GM21825 (cell line): Measurements from ENCODE around the gene COA1.
"Not testable (repeated sequence)": the region's sequence is repeated elsewhere in the genome, so short reads cannot be mapped to it uniquely, and the experiment has no call there.

ENCODE experiments used
- ATAC-seq: cut with Tn5 transposase; IDR thresholded peaks from one replicate; pipeline ENCODE4 v1.9.1; 2021; ENCODE audit warnings: mild to moderate bottlenecking, moderate library complexity; ENCODE audit not compliant: unreplicated experiment

The COA1 gene

GRCh38 chr7:43729924-43730248 lies 563 bp upstream of the COA1 start:
- ATAC-seq = no peak

- no peak for ATAC-seq
Observed at GRCh38 chr7:43727494-43727893, 1.8 kb downstream of the COA1 start.

GRCh38 chr7:43727003-43727402 lies 2.3 kb downstream of the COA1 start:
- no peak for ATAC-seq

- ATAC-seq = no peak
Observed at GRCh38 chr7:43726466-43726865, 2.9 kb downstream of the COA1 start.

GRCh38 chr7:43725251-43725650 lies 4.1 kb downstream of the COA1 start:
- ATAC-seq = no peak

GRCh38 chr7:43723007-43723341 lies 6.3 kb downstream of the COA1 start:
- ATAC-seq = no peak

- ATAC-seq = no peak
Observed at GRCh38 chr7:43721193-43721806, 8.0 kb downstream of the COA1 start.

GRCh38 chr7:43716598-43716997 lies 12.7 kb downstream of the COA1 start:
- no peak for ATAC-seq

- ATAC-seq = not testable (repeated sequence)
Observed at GRCh38 chr7:43715966-43716365, 13.4 kb downstream of the COA1 start.

- no peak for ATAC-seq
Observed at GRCh38 chr7:43711503-43711902, 17.8 kb downstream of the COA1 start.

- ATAC-seq = not testable (repeated sequence)
Observed at GRCh38 chr7:43708055-43708454, 21.3 kb downstream of the COA1 start.

- no peak for ATAC-seq
Observed at GRCh38 chr7:43703573-43703972, 25.8 kb downstream of the COA1 start.

- no peak for ATAC-seq
Observed at GRCh38 chr7:43702974-43703373, 26.3 kb downstream of the COA1 start.

GRCh38 chr7:43701929-43702328 lies 27.4 kb downstream of the COA1 start:
- no peak for ATAC-seq

- no peak for ATAC-seq
Observed at GRCh38 chr7:43701500-43701854, 27.8 kb downstream of the COA1 start.

- no peak for ATAC-seq
Observed at GRCh38 chr7:43700646-43701499, 28.4 kb downstream of the COA1 start.

- ATAC-seq = no peak
Observed at GRCh38 chr7:43700059-43700501, 29.2 kb downstream of the COA1 start.

GRCh38 chr7:43698460-43699255 lies 30.7 kb downstream of the COA1 start:
- no peak for ATAC-seq

- ATAC-seq = no peak
Observed at GRCh38 chr7:43697690-43698089, 31.6 kb downstream of the COA1 start.

GRCh38 chr7:43695365-43695764 lies 34.0 kb downstream of the COA1 start:
- ATAC-seq = no peak

GRCh38 chr7:43694399-43694748 lies 34.9 kb downstream of the COA1 start:
- no peak for ATAC-seq
